ENCODE measurements around the gene LY6G5B.

LY6G5B gene

DNA sequence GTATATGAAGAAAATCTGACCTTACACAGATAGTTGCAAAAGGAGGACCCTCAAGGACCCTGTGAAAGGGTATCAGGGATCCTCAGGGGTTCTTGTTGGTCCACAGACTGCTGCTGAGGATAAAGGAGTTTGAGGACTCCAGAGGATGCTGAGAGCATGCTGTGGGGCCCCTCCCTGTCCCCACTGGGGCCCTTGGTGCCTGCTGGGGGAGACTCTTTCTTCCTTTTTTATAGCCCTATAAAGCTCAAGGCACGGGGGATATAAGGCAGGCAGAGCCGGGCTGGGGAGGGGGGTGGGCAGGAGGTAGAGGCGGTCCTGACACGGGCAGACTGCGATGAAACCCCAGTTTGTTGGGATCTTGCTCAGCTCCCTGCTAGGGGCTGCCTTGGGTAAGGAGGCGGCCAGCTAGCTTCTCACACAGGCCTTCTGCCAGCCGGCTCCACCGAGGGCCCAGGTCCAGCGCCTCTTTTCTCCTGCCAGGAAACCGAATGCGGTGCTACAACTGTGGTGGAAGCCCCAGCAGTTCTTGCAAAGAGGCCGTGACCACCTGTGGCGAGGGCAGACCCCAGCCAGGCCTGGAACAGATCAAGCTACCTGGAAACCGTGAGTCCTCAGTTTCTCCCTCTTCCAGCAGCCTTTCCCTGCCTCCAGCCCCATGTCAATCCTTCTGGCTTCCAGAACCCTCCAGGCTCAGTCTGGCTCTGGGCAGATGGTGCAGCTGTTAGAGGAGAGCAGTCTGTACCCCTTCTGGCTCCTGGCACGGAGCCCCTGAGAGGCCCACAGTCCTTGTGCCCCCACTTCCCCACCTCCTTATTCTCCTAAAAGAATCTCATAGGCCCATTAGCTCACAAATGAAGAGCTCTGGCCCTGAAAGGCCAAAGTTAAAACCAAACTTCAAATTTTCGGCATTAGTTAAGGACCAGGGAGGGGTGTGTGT lies 45.5 kb downstream of the LY6G5B start, which contains the start of gene LY6G6D:
TSS of gene LY6G6D (plus strand) at position 327 of the 937 bp plus-strand sequence. CDS start at position 335, 8 bp downstream.
- no peak for FAIRE-seq
- DNase-seq (ENCODE audit: insufficient read length, low spot score) = no peak
- TF ChIP-seq POLR2A (IDR thresholded peaks at IDR 0.05; ENCODE audit: low read depth, low read length) = no peak

DNA sequence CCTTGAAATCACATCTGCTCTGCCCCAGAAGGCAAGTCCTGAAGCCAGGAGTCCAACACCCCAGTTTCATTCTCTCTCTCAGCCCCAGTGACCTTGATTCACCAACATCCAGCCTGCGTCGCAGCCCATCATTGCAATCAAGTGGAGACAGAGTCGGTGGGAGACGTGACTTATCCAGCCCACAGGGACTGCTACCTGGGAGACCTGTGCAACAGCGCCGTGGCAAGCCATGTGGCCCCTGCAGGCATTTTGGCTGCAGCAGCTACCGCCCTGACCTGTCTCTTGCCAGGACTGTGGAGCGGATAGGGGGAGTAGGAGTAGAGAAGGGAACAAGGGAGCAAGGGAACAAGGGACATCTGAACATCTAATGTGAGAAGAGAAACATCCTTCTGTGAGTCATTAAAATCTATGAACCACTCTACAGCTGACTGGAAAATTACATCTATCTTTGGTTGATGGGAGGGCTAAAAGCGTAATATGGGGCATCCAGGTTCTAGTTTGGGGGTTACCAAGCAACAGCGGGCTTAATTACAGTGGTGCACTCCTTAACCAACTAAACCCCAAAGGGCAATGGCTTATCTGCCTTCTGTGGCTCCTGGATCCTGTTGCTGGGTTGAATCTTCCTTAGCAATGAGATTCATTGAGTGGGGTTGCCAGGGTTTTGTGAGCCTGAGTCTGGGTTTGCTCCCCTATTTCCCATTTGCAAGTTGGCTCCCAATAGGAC lies 47.9 kb downstream of the LY6G5B start:
- DNase-seq (ENCODE audit: insufficient read length, low spot score) (no peak), FAIRE-seq (no peak)
- no peak for TF ChIP-seq POLR2A (IDR thresholded peaks at IDR 0.05; ENCODE audit: low read depth, low read length)

DNA sequence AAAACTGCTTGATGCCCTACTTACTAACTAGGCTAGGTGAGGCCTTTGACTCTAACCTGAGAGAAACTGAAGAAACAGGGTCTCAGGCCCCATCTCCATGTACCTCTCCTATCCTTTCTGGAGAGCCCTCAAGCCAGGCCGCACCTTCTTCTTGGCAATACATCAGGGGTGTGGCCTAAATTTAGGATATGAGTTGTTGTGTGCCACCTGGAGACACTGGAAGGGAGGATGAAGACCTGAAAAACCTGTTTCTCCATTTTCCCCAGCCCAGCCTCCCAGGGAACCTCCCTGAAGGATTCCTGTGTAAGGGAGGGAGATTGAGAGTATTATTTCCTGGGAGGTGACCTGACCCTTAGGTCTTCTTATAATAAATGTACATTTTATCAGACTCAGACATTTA lies 48.5 kb downstream of the LY6G5B start:
- FAIRE-seq (no peak), DNase-seq (ENCODE audit: insufficient read length, low spot score) (no peak)
- no peak for TF ChIP-seq POLR2A (IDR thresholded peaks at IDR 0.05; ENCODE audit: low read depth, low read length)

DNA sequence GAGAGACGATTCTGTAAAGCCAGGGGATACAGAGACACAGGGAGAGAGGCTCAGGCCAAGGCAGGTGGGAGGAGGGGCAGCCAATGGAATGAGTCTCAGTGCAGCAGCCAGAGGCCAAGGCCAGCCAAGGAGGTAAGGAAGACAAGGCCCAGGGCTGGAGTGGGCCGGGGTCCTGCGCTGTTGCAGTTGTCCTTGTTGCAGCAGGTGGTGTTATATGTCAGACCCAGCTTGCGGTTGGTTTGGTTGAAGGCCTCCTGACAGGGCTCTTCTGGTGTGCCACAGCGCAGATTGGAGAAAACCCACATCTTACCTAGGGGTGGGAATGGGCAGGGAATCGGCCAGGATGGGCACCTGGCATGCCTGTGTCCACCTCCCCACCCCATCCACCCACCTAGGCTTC lies 49.2 kb downstream of the LY6G5B start:
- DNase-seq (ENCODE audit: insufficient read length, low spot score) (no peak), FAIRE-seq (no peak)
- no peak for TF ChIP-seq POLR2A (IDR thresholded peaks at IDR 0.05; ENCODE audit: low read depth, low read length)

DNA sequence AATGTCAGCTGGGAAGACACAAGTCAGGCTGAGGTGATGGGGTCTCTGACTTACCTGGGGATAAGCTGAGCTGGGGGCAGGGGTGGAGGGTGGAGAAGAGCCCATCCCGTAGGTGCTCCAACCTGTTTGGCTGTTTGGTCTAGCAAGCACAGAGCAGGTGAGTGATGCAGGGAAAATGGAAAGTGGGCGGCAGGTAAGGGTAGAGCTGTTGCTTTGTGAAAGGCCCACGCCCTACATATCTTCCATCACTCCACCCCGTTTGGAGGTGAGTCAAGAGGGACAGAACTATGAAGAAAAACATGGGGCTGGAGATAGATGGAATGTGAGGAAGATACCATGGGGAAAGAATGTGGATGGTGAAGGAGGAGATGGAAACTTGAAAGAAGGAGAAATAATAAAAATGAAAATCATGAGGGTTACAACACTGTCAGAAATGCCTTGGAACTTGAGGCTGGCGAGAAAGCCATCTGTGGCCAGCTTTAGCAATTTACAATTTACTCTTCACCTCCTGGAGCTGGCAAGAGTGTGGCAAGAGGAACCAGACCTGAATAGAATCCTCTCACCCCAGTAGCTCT lies 50.5 kb downstream of the LY6G5B start:
- DNase-seq (ENCODE audit: insufficient read length, low spot score) (no peak), FAIRE-seq (no peak)
- no peak for TF ChIP-seq POLR2A (IDR thresholded peaks at IDR 0.05; ENCODE audit: low read depth, low read length)

DNA sequence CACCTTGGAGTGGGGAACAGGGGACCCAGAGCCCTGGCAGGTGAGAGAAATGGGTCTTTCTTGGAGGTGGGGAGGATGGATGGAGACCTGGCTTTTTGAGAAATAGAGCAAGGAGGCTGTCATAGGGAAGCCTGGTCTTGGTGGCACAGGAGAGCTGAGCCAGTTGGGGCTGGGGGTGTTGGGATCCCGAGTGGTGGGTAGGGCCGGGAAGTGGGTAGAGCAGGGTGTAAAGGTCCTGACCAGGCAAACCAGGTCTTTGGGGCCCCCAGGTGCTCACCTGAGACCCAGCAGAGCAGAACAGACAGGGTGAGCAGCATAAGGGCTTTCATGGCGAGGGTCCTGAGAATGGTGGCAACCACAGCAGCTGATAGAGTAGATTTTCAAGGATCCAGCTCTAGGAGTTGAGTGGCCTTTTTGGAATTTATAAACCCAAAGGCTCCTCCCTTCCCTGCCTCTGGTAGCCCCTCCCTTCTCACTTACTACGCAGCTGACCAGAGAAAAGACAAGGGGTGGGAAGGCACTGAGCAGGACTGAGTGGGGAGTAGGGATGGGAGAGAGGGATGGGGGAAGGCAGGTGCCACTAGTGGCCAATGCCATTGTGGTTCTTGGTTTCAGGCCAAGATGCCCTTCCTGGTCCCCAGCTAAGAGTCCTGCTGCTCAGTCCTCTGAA lies 51.7 kb downstream of the LY6G5B start, which contains the start of gene LY6G6C:
TSS of gene LY6G6C (minus strand) at position 396 of the 670 bp plus-strand sequence. CDS start at position 329, 67 bp downstream.
- no peak for TF ChIP-seq POLR2A (IDR thresholded peaks at IDR 0.05; ENCODE audit: low read depth, low read length)
- DNase-seq (ENCODE audit: insufficient read length, low spot score) (no peak), FAIRE-seq (no peak)

DNA sequence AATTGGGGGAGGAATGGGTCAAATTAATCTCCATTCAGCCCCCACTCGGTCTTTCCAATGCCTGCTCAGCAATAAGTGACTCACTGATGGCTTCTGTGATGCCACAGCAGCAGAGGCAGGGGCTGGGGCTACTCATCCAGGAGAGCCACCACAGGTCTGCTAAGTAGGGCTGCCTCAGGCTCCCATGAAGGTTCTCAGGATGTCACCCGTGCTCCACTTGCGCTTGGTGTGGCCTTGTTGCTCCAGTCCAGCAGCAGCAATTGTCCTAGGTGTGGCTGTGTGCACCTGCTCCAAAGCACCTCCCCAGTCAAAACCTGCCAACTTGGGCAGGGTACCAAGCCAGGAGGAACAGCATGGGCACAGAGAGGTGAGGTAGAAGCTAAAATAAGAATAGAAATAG lies 52.4 kb downstream of the LY6G5B start:
- TF ChIP-seq POLR2A (IDR thresholded peaks at IDR 0.05; ENCODE audit: low read depth, low read length) = no peak
- FAIRE-seq (no peak), DNase-seq (ENCODE audit: insufficient read length, low spot score) (no peak)
